Fibroblast of lung (primary cell): ENCODE results near the gene PTCSC3. TPM values are rescaled to one million over a fixed set of nuclear protein-coding genes. Genes with fewer than 3 reads are reported as not detected.

Source experiments
- DNase-seq, 2 donors: peaks; one replicate each; pipeline versions ENCODE4 v3.0.0 to v3.0.0-alpha.2; 2010; ENCODE audit warnings: low read depth in 2 of 2
- H2AFZ ChIP-seq: 2 replicates; pipeline ENCODE4 v1.5.1; 2012; ENCODE audit warnings: low read length, control low read depth, inconsistent platforms
- H3K27ac ChIP-seq: 2 replicates; pipeline ENCODE4 v1.5.1; 2011; ENCODE audit warnings: low read length, control low read depth; ENCODE audit not compliant: insufficient read depth
- H3K27me3 ChIP-seq: 2 replicates; pipeline ENCODE4 v1.5.1; 2011; ENCODE audit warnings: mild to moderate bottlenecking, low read length; ENCODE audit not compliant: control insufficient read depth, insufficient read depth
- H3K36me3 ChIP-seq: 2 replicates; pipeline ENCODE4 v1.5.1; 2011; ENCODE audit warnings: low read length; ENCODE audit not compliant: control insufficient read depth, insufficient read depth
- H3K4me1 ChIP-seq: 2 replicates; pipeline ENCODE4 v1.5.1; 2011; ENCODE audit warnings: low read length; ENCODE audit not compliant: control insufficient read depth, insufficient read depth; ENCODE audit errors: extremely low read depth
- H3K4me2 ChIP-seq: 2 replicates; pipeline ENCODE4 v1.5.1; 2011; ENCODE audit warnings: low read length, control low read depth; ENCODE audit not compliant: insufficient read depth; ENCODE audit errors: extremely low read depth
- H3K4me3 ChIP-seq, 4 experiments: fragments of 200-600 bp in 1 of 4; sonication (generic) in 1 of 4; replicated peaks in 1 of 4; 2 replicates each; pipeline ENCODE4 v1.5.1; 2011 to 2016; ENCODE audit warnings: low read length in 4 of 4, low read depth in 3 of 4, mild to moderate bottlenecking in 3 of 4, control low read depth in 2 of 4, inconsistent platforms in 1 of 4, mixed read lengths in 1 of 4; ENCODE audit not compliant: insufficient read depth in 1 of 4; ENCODE audit errors: control extremely low read depth in 1 of 4
- H3K79me2 ChIP-seq: 2 replicates; pipeline ENCODE4 v1.5.1; 2012; ENCODE audit warnings: mild to moderate bottlenecking, low read length, inconsistent platforms; ENCODE audit not compliant: control insufficient read depth, insufficient read depth
- H3K9ac ChIP-seq: 2 replicates; pipeline ENCODE4 v1.5.1; 2011; ENCODE audit warnings: mild to moderate bottlenecking, low read length, control low read depth; ENCODE audit not compliant: insufficient read depth
- H3K9me3 ChIP-seq: 2 replicates; pipeline ENCODE4 v1.5.1; 2012; ENCODE audit warnings: low read depth, low read length; ENCODE audit not compliant: control insufficient read depth, insufficient read depth
- H4K20me1 ChIP-seq: 2 replicates; pipeline ENCODE4 v1.5.1; 2011; ENCODE audit warnings: low read length; ENCODE audit not compliant: control insufficient read depth, insufficient read depth; ENCODE audit errors: extremely low read depth
- CTCF ChIP-seq, 2 donors: IDR thresholded peaks in 1 of 2; conservative IDR thresholded peaks in 1 of 2; 1 replicate in 1 of 2; 2 replicates in 1 of 2; pipeline ENCODE4 v1.5.1; 2011 to 2012; ENCODE audit warnings: low read length in 2 of 2, control low read depth in 1 of 2, inconsistent platforms in 1 of 2, low read depth in 1 of 2, mild to moderate bottlenecking in 1 of 2
- EZH2 ChIP-seq: IDR thresholded peaks from 2 replicates; pipeline ENCODE4 v1.5.1; 2012; ENCODE audit warnings: low read length, control low read depth, mild to moderate bottlenecking; ENCODE audit errors: missing control alignments
- polyA plus RNA-seq, 2 donors: library from polyadenylated mRNA; depleted of rRNA in 1 of 2; stranded (reverse) in 1 of 2; unstranded in 1 of 2; fragments of >200 nt; gene quantifications; 2 replicates each; pipeline ENCODE4 v1.2.1, GENCODE V29; 2011 to 2012; ENCODE audit warnings: missing spikeins in 1 of 2
- total RNA-seq: library from RNA; depleted of rRNA; stranded (reverse); fragments of >200 nt; gene quantifications from 2 replicates; pipeline ENCODE4 v1.2.1, GENCODE V29; 2014

PTCSC3 gene
- total and polyA plus RNA-seq, 2 donors (not counting 1 experiment from before 2014, with no cell fraction given), result not detected

DNA sequence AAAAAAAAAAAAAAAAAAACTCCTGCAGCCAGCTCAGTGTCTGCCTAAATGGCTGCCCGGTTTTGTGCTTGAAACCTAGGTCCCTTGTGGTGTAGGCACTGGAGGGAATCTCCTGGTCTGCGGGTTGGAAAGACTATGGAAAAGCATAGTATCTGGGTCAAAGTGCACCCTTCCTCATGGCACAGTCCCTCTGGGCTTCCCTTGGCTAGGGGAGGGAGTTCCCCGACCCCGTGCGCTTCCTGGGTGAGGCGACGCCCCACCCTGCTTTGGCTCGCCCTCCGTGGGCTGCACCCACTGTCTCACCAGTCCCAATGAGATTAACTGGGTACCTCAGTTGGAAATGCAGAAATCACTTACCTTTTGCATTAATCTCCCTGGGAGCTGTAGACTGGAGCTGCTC lies 14.3 kb downstream of the PTCSC3 start:
- no peak for DNase-seq
- Histone ChIP-seq H3K79me2 (no peaks in the 10 kb centered on the region), H3K4me2 (no peak overlapping the region), H3K4me3 (no peak overlapping the region), H3K9me3 (no peaks in the 10 kb centered on the region), H3K27me3 (no peaks in the 10 kb centered on the region), H2AFZ (no peak overlapping the region), H3K36me3 (no peaks in the 10 kb centered on the region), H3K4me1 (no peaks in the 10 kb centered on the region), H3K27ac (no peak overlapping the region), H3K9ac (no peak overlapping the region), H4K20me1 (no peaks in the 10 kb centered on the region)
- TF ChIP-seq CTCF (conservative IDR thresholded peaks at IDR 0.05 in 1 of 2, IDR thresholded peaks at IDR 0.05 in 1 of 2; ENCODE audit: low read depth in 1 of 2, low read length in 2 of 2), result no peak
- TF ChIP-seq EZH2, result no peak

- Histone ChIP-seq H3K27me3 (no peaks in the 10 kb centered on the region), H2AFZ (no peak overlapping the region), H3K9me3 (no peaks in the 10 kb centered on the region), H4K20me1 (no peaks in the 10 kb centered on the region), H3K4me3 (no peak overlapping the region), H3K27ac (no peak overlapping the region), H3K4me1 (no peaks in the 10 kb centered on the region), H3K4me2 (no peak overlapping the region), H3K79me2 (no peaks in the 10 kb centered on the region), H3K36me3 (no peaks in the 10 kb centered on the region), H3K9ac (no peak overlapping the region)
- DNase-seq, result no peak
- TF ChIP-seq EZH2 (no peak), CTCF (conservative IDR thresholded peaks at IDR 0.05 in 1 of 2, IDR thresholded peaks at IDR 0.05 in 1 of 2; ENCODE audit: low read depth in 1 of 2, low read length in 2 of 2) (no peak)
These were observed 14.7 kb downstream of the PTCSC3 start for GRCh38 chr14:36161776-36162175.

DNA sequence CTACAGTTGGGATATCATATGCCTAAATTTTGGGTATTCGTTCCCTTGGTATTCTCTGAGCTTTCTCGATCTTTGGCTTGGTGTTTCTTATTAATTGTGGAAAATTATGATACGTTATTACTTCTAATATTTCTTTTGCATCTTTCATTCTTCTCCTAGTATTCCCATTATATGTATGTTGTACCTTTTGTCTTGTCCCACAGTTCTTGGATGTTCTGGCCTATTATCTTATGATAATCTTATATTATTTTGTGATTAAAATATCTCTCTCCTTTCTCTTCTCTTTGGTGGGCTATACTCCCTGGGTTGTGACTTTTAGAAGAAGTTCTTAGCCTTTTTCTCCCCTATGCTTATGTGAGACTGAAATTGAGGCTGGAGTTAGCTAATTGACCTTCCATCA lies 25.2 kb downstream of the PTCSC3 start:
- H4K20me1 ChIP-seq, result no peaks in the 10 kb centered on the region
- H2AFZ ChIP-seq, result no peak overlapping the region
- no peaks in the 10 kb centered on the region for H3K9me3 ChIP-seq
- H3K4me1 ChIP-seq, result no peaks in the 10 kb centered on the region
- no peaks in the 10 kb centered on the region for H3K36me3 ChIP-seq
- H3K4me3 ChIP-seq, result no peak overlapping the region
- H3K9ac ChIP-seq, result no peak overlapping the region
- H3K4me2 ChIP-seq, result no peak overlapping the region
- TF ChIP-seq EZH2, result no peak
- TF ChIP-seq CTCF (conservative IDR thresholded peaks at IDR 0.05 in 1 of 2, IDR thresholded peaks at IDR 0.05 in 1 of 2; ENCODE audit: low read depth in 1 of 2, low read length in 2 of 2), result no peak
- no peaks in the 10 kb centered on the region for H3K27me3 ChIP-seq
- H3K27ac ChIP-seq, result no peak overlapping the region
- no peak for DNase-seq
- H3K79me2 ChIP-seq, result no peaks in the 10 kb centered on the region
